GM21717 (cell line): ENCODE measurements around the gene NPLOC4.

Experiments
- ATAC-seq: cut with Tn5 transposase; IDR thresholded peaks from one replicate; pipeline ENCODE4 v1.9.1; 2021; ENCODE audit warnings: mild to moderate bottlenecking, moderate library complexity; ENCODE audit not compliant: unreplicated experiment

The NPLOC4 gene

DNA sequence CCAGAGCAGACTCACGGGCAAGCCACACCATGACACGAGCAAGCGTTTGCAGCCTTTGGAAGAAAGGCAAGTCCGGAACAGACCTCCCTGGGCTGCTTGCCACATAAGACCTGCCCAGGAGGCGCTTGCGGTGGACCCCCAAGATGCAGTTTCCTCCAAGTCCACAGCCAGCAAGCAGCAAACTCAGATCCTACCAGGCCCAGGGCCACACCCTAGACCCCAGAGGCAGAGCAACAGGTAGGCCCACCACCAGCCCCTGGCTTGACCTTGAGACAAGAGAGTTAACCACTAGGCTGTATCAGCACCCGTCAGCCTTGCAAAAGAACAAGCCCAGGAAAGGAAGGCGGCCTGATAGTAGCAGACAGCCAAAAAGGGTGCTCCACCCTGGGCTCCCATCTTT is 87.1 kb downstream of the NPLOC4 start:
- no peak for ATAC-seq

DNA sequence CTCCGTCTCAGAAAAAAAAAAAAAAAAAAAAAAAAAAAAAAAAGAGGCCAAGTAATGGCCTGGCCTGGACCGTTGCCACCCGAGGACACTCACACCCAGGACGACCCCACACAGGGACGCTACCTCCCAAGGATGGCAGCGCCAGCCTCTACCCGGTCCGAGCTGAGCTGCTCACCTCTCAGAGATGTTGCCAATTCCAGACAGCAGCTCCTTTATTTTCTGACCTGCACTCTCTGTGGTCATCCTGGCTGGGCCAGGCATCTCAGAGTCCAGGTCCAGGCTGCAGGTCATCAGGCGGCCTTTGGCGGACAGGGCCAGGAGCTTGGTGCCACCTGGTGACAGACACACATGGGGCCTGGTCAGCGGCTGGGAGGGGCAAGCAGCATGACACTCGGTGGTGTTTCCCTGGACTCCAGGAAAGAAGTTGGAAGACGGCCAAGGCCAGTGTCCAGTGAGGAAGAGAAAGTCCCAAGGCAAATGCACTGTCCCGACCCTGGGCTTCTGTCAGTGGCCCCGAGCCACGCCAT is 87.8 kb downstream of the NPLOC4 start:
- no peak for ATAC-seq

DNA sequence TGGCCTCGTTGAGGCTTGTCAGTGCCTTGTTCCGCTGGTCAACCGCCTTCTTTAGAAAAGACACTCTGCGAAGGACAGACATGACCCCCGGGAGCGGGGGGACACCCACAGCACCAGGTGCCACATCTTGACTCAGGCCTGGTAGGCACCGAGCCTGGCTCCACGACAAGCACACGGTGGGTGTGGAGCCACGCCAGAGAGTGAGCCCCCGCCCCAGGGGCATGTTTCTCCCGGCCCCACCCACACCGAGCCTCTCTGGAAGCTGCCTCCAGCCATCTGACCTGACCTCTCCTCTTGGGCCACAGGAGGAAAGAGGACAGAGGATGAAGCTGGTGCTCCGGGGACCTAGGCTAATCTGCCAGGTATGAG is 89.3 kb downstream of the NPLOC4 start:
- no peak for ATAC-seq

DNA sequence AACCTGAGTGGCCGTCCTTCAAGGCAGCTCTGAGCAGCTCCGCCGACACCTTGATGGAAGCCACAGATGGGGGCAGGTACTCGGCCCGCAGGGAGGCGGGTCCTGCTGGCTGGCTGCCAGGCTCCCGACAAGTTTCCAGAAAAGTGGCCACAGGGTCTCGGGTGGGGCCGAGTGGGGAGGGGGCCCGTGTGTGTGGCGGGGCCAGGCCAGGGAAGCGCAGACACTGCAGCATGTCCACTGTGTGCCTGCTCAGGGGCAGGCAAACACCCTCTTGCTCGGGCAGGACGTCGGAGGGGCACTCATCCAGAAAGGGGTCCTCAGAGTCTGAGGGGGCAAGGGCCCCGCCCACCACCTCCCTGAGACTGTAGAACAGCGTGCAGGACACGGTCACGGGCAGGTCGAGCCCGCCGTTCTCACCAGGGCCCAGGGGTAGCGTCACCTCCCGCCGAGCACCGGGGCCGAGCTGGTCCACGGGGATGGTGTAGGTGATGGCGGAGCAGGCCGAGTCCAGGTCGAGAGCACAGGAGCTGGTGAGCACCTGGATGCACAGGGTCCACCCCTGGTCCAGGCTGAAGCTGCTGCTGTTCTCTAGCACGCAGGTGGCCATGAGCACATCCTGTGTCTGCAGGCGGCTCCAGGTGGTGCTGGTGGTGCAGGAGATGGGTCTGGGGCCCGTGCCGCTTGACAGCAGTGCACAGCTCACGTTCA is 89.9 kb downstream of the NPLOC4 start:
- ATAC-seq = no peak

DNA sequence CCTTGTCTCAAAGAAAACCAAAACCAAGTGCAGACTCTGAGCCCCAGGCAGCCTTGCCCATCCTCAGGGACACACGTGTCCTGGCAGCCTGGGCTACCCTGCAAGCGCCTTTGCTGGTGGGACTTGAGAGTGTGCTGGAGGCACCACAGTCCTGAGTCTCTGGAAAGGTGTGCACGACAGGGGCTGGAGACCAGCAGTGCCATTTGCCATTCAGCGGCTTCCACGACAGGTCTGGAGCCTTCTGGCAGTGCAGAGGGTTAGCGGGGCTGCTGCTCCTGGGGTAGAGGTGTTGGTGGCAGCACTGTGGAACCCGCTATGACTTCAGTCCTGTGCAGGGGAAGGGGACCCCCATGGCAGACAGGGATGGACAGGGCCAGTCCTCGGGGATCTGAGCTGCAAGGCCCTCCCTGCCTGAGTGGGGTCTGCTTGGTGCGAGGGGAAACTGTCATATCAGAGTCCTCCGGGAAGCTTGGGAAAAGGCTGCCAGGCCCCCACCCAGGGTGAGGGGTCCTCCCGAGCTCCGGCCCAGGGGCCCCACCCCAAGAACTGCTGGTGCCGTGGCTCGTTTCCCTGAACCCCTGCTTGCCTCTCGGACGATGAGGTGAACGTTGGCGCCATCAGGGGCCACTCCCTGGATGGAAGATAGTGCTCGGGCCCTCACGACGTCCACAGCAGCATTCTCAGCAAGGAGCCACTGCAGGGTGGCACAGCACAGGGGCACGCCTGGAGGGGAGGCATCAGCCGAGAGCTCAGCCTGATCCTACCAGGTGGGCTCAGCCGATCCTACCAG is 91.6 kb downstream of the NPLOC4 start:
- ATAC-seq = no peak

DNA sequence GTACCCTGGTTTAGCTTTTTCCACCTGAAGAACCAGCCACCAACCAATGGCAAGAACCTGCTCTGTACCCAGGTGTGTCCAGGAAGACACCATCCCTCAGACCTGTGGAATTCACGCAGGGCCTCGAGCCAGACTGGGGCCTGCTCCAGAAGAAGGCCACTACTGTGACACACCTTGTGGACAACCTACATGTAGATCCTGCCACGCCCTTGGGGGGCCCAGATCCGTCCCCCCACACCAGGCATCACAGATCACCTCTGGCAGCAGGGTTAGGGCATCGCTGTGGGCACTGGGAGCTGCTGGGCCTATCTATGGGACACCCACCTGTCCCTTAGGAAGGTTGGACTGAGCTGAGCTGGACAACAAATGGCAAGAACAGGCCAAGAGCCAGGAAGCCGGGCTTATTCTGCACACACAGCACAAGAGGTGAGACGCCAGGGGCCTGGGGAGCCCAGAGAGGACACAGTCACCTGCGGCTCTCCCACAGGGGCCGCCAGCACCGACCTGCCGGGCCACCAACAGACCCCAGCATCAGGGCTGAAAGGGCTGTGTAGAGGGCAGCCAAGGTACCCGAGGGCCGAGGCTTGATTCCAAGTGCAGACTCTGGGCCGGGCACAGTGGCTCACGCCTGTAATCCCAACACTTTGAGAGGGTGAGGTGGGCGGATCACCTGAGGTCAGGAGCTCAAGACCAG is 92.5 kb downstream of the NPLOC4 start:
- ATAC-seq = no peak

DNA sequence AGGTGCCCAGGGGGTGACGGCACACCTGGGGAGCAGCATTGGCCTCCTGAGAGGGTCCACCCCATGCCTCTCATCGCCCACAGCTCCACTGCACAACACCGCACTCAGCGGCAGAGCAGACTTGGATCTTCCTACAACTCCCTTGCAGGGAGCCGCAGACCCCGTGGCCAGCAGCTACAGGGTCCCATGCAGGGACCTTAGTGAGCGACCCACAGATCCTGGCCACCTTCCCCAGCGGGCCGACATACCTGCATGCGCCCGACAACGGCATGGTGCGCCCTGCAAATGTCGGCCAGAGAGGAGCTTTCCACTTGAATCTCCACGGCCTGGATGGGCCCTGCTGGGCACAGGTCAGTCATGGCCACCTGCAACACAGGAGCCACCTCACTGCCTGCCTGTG is 93.2 kb downstream of the NPLOC4 start:
- no peak for ATAC-seq

DNA sequence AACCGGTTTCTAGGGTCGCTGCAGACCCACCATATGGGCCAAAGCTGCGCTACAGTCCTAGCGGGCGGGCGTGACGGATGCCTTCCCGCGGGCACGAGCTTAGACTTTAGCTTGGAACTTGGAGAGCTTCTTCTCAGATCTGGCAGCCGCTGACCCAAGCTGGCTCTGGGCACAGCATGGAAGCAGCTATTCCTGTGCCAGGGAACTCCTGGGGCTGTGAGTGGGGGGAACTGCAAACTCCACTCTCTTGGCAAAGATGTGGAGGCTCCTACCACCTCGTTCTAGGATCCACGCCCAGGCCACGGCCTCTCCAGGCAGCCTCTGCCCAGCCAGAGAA is 93.6 kb downstream of the NPLOC4 start:
- no peak for ATAC-seq

DNA sequence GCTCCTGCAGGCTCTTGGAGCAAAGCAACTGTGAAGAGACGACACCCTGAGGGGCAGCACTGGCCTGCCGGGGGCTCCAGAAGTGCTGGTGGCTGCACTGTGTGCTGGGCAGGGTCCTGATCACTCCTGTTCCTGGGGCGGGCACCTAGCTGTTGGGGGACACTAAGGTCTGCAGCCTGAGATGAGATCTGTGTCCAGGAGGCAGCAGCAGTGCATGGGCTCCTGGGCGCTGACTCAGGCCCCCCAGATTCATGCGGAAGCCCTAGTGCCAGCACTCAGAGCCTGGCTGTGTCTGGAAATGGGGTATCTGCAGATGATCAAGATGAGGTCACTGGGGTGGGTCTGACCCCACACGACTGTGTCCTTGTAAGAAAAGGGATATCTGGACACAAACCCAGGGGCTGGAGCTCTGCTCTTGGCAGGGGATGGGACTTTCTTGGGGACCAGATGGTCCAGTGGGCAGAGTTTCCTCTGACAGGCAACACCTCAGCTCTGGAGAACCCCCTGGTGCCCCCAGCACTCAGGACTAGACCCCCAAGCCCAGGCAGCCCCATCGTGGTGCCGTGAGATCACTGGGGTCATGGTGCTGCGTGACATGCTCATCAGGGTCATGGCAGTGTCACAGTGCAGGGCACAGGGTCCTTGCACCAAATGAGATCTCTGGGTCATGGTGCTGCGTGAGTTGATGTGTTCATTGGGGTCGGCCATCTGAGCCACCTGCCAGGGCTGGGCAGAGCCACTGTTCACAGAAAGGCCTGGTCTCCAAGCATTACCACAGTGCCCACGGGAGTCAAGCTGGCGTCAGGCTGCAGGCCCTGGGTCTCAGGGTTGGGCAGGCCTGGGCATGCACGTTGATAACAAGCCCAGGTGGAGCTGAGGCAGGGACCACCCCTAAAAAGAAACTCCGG is 94.2 kb downstream of the NPLOC4 start:
- no peak for ATAC-seq

DNA sequence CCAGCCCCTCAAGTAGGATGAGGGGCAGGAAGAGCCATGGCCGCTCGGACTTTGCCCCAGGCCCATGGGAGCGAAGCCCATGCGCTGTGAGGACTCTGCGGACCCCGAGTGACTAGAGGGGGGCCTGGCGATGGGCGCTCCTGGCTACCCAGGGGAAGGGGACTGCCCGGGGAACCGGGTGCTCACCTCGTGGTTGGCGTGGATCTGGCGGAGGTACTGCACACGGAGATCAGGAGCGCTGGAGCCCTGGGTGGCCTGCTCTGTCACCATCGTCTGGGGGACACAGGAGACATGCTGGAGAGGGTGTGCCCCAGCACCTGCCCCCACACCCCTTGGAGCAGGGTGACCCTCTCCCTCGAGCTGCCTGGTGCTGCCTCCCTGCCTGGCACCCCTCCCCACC is 95.8 kb downstream of the NPLOC4 start:
- ATAC-seq = no peak

DNA sequence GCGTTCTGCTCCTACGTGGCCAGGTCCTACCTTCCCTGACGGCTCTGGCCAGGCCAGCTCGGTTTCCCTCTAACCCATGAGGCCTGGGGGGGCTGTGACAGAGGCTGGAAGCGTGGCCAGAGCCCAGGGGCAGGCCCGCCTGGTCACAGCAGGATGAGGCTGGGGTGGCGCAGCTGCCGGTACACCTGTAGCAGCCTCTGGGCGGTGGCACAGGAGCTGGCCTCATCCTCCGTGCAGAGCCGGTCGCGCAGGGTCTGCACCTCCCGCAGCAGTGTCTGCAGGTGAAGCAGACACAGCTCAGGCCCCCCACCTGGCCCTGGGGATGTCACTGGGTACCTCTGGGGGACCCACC is 96.3 kb downstream of the NPLOC4 start:
- no peak for ATAC-seq

DNA sequence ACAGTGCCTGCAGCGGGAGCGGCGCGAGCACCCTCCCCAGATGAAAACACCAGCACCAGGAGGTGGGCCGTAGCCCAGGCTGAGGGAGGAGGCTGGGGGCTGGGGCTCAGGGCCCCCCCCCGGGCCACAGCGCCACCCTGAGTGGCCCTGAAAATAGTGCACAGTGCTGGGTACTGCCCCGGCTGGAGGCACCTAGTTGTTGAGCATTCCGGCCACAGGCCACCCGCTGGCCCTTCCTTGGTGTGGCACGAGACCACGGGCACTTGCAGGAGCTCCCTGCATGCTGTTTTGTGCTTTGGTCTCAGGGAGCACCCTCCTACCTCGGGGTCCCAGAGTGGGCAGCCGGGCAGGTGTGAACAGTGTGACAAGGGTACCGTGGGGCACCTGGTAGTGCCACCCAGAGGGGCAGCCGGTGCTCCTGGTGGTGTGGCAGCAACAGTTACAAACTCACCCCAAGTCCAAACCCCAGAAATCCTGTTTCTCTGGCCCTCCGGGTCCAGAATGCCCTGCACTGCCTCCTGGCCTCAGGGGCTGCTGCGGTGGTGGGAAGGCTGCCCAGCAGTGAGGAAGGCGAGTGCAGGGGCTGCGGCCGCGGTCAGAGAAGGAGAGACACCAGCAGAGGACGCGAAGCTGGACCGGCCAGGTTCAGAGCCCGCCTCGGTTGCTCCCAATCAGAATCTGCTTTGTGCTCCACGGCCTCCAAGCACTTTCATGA is 96.8 kb downstream of the NPLOC4 start:
- ATAC-seq = no peak

DNA sequence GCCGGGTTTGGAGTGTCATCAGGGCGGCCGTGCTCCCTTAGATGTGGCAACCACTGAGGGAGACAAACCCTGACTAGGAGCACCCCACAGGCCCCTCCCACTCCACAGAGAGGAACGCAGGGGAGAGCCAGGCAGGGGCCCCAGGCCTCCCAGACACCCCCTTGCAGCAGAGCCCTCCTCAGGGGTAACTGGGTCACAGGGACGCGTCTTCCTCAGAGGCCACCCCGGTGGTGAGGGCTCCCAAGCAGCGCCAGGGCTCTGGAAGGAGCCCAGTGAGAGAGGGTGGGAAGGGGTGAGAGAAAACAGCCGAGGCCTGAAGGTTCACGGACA is 97.4 kb downstream of the NPLOC4 start:
- ATAC-seq = no peak

DNA sequence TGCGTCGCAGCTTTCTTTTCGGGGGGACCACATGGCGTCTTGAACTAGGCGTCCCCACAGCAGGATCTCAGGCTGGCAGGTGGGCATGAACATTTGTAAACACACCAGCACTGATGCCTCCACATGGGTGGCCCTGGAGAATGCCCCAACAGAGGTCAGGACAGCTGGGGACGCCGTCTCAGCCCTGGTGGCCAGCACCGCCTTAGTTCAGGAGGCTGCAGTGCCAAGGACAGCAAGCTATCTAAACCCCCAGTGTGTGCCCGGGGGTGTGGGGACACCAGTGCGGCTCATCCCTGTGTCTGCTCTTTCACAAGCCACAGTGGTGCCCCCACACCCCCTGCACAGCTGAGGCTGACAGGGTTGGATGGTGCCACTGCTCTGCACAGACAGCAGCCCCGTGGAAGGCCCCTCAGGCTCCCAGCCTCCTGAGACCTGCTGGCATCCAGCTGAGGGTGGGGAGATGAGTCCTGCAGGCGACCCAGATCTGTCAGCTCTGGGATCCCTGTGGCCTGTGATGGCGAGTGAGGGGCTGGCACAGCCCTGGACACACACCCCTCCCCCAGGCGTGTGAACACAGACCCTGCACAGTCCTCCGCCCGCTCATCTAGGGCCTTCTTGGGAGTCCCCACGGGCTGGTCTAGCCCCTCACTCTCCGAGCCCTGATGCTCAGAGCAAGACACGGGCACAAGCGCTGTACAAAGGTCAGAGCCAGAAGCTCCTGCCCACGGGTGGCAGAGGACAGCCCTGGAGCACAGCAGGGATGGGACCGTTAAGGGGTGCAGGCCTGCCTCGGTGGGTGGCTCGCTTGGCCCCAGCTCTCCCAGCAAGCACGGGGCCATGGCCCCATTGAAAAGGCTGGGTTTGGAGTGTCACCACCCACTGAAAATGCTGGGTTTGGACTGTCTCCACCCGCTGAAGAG is 98.0 kb downstream of the NPLOC4 start:
- ATAC-seq = no peak

DNA sequence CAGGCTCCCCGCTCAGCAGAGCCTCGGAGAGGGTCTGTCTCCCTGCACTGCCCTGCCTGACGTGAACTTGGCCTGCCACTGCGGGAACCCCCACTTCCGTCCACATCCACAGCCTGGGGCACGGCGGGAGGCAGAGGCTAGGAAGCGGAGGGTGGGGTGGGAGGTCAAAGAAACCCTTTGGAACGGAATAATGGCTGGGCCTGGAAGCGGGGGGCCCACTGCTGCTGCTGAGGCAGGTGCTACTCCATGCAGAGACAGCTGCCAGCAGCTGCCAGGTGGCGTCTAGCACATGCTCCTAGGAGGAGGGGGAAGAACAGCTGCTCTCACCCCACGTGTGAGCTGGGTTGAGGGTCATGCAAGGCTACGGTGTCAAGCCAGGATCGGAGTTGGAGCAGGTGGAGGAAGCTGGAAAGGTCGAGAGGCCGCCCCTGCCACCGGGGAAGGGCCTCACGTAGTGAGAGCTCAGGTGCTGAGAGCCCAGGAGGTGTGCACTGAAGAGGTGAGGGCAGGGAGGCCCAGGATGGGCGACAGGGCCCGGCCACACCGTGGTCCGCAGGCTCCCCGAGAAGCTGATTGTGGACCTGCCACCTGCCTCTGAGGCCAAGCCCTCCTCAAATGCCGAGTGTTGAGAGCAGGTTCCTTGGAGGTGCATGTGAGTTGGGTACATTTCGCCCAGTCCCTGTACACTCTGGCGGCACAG is 98.9 kb downstream of the NPLOC4 start:
- no peak for ATAC-seq

DNA sequence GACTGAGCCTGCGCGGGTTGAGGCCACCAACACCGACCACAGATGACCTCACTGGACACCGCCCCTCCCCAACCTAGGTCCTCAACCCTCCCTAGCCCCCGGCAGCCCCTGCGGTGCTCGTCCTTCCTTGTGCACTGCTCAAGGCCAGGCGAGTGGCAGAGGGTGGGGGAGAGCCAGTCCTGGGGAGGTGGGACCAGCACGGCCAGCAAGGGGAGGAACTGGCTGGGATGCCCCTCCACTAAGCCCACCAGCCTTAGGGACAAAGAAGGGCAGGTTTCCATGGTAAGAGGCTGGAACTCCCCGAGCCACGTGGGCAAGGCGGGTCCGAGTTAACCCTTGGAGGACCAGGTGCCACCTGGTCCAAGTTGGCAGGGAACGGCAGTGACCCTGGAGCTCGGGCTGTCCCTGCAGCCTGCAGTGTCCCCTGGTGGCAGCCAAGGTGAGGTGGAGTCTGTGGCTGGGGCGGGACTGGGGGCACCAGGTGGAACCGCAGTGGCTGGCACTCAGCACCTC is 99.5 kb downstream of the NPLOC4 start:
- ATAC-seq = no peak

DNA sequence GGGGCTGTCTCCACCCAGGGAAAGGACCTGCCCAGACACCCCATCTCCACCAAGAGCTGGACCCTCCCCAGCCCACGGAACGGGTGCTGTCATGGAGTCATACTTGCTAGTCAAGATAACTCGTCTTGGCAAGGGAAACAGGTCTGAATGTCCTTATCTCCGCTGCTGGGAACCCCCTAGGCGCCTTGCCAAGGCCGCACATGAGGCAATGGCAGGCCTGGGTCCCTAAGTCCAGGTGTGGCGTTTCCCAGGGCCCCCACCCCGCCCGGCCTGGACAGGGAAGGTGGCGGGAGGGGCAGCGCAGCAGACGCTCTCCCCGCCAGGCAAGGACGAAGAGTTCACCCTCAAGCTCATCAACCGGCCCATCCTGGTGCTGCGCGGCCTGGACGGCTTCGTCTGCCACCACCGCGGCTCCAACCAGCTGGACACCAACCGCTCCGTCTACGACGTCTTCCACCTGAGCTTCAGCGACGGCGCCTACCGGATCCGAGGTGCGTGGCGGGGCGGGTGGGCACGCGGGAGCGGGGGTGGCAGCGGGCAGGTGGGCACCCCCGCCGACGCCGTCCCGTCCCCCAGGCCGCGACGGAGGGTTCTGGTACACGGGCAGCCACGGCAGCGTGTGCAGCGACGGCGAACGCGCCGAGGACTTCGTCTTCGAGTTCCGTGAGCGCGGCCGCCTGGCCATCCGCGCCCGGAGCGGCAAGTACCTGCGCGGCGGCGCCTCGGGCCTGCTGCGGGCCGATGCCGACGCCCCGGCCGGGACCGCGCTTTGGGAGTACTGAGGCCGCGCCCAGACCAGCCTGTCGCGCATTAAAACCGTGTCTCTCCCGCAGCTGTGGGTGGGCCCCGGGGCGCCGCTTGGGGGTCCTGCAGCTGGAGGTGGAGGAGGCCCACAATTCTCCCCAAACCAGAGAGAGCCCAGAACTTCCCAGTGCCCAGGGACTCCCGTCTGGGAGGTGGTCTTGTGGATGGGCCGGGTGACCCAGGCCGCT is 100.3 kb downstream of the NPLOC4 start:
- no peak for ATAC-seq
